HG03565 (cell line): ENCODE results near the gene SNRPA.
"Not testable (repeated sequence)": the region's sequence is repeated elsewhere in the genome, so short reads cannot be mapped to it uniquely, and the experiment has no call there.

ENCODE experiments used
- ATAC-seq: cut with Tn5 transposase; IDR thresholded peaks from one replicate; pipeline ENCODE4 v1.9.1; 2021; ENCODE audit warnings: mild to moderate bottlenecking, moderate library complexity; ENCODE audit not compliant: unreplicated experiment

The SNRPA gene

GRCh38 chr19:40812571-40812970 is 61.6 kb downstream of the SNRPA start:
- not testable (repeated sequence) for ATAC-seq

- ATAC-seq, result no peak
These were observed 62.2 kb downstream of the SNRPA start for GRCh38 chr19:40813182-40813581.
